Measurements from ENCODE around the gene CALR3. TPM values are rescaled to one million over a fixed set of nuclear protein-coding genes. Genes with fewer than 3 reads are reported as not detected.

The CALR3 gene
- total and polyA plus RNA-seq, 2 of the 13 experiments (the other 11 are each of a cell fraction or from before 2014, with no cell fraction given) = not detected

- Histone ChIP-seq H2AFZ (ENCODE audit: low read length) (no peak overlapping the region), H3K4me2 (ENCODE audit: low read depth, low read length) (no peak overlapping the region), H3K79me2 (ENCODE audit: insufficient read depth, low read length) (peaks cover 86% of the 10 kb centered on the region), H3K9me3 (ENCODE audit: low read length) (no peaks in the 10 kb centered on the region), H3K4me3 (replicated peaks in 1 of 3; ENCODE audit: insufficient read depth in 1 of 3, low read depth in 2 of 3, low read length in 3 of 3) (no peak overlapping the region), H4K20me1 (ENCODE audit: insufficient read depth, low read length) (peaks cover 26% of the 10 kb centered on the region), H3K36me3 (replicated peaks in 1 of 2; ENCODE audit: control insufficient read depth in 1 of 2, insufficient read depth in 2 of 2, low read length in 2 of 2) (no peaks in the 10 kb centered on the region; a peak in 2 of 5 replicates), H3K4me1 (ENCODE audit: insufficient read depth, low read length) (peaks cover 86% of the 10 kb centered on the region), H3K27me3 (ENCODE audit: control insufficient read depth in 1 of 2, insufficient read depth in 2 of 2, low read length in 2 of 2) (no peaks in the 10 kb centered on the region), H3K27ac (ENCODE audit: extremely low read length, insufficient read depth, low read length) (no peak overlapping the region), H3K9ac (ENCODE audit: insufficient read depth, low read depth, low read length) (no peak overlapping the region)
- no peak for DNase-seq (ENCODE audit: low spot score)
- POLR2A ChIA-PET = interaction anchor here (0.9 kb wide), 1 partner anchor 31 kb away, joined by 3 read pairs; no protein-coding TSS in a partner anchor
- WGBS (ENCODE audit: low lambda C conversion rate) = 89% methylated on average over 6 of the region's 6 CpGs
- FAIRE-seq = no peak
- no TSS peak for BruUV-seq (replicated peaks)
- CTCF ChIA-PET (ENCODE audit: low intra/inter-chr PET ratio, low total read pairs) = no interaction called here
- ATAC-seq = no peak
- in situ Hi-C loops (cut with HindIII; ENCODE audit: extremely low pct_ligation_motif_present, low pct_unique_long_range_greater_than_20kb) = no loop called here
- TF ChIP-seq FOSL2 (CRISPR knock-in tag; IDR thresholded peaks at IDR 0.05) (0 out of 2 replicates have a peak, but pooled peaks have one; percentile 44), ZNF563 (CRISPR knock-in tag; IDR thresholded peaks at IDR 0.05) (no peak), ZBTB21 (CRISPR knock-in tag; IDR thresholded peaks at IDR 0.05) (no peak)
- intact Hi-C loops (cut with micrococcal nuclease; ENCODE audit: unreplicated experiment) = no loop called here
These were observed 33.2 kb downstream of the CALR3 start for GRCh38 chr19:16462757-16463250.

- Histone ChIP-seq H2AFZ (ENCODE audit: low read length) (no peak overlapping the region), H3K4me2 (ENCODE audit: low read depth, low read length) (no peak overlapping the region), H3K79me2 (ENCODE audit: insufficient read depth, low read length) (peaks cover 88% of the 10 kb centered on the region), H3K27me3 (ENCODE audit: control insufficient read depth in 1 of 2, insufficient read depth in 2 of 2, low read length in 2 of 2) (no peaks in the 10 kb centered on the region), H3K9ac (ENCODE audit: insufficient read depth, low read depth, low read length) (no peak overlapping the region), H3K4me3 (replicated peaks in 1 of 3; ENCODE audit: insufficient read depth in 1 of 3, low read depth in 2 of 3, low read length in 3 of 3) (no peak overlapping the region), H3K4me1 (ENCODE audit: insufficient read depth, low read length) (peaks cover 88% of the 10 kb centered on the region), H3K36me3 (replicated peaks in 1 of 2; ENCODE audit: control insufficient read depth in 1 of 2, insufficient read depth in 2 of 2, low read length in 2 of 2) (no peaks in the 10 kb centered on the region; a peak in 2 of 5 replicates), H4K20me1 (ENCODE audit: insufficient read depth, low read length) (peaks cover 29% of the 10 kb centered on the region), H3K27ac (ENCODE audit: extremely low read length, insufficient read depth, low read length) (no peak overlapping the region), H3K9me3 (ENCODE audit: low read length) (no peaks in the 10 kb centered on the region)
- no TSS peak for BruUV-seq (replicated peaks)
- WGBS (ENCODE audit: low lambda C conversion rate) = 89% methylated on average over 7 of the region's 9 CpGs
- ATAC-seq = no peak
- intact Hi-C loops (cut with micrococcal nuclease; ENCODE audit: unreplicated experiment) = no loop called here
- no peak for FAIRE-seq
- TF ChIP-seq ZNF687 (CRISPR knock-in tag; IDR thresholded peaks at IDR 0.05) = 0 out of 2 replicates have a peak, but pooled peaks have one; percentile 4
- TF ChIP-seq KAT7 (CRISPR knock-in tag; IDR thresholded peaks at IDR 0.05; ENCODE audit: borderline replicate concordance) = no peak
- ChIA-PET CTCF (ENCODE audit: low intra/inter-chr PET ratio, low total read pairs) (no interaction called here), POLR2A (no interaction called here)
- no peak for DNase-seq (ENCODE audit: low spot score)
- in situ Hi-C loops (cut with HindIII; ENCODE audit: extremely low pct_ligation_motif_present, low pct_unique_long_range_greater_than_20kb) = no loop called here
These were observed 34.3 kb downstream of the CALR3 start for GRCh38 chr19:16461630-16462051.
